Measurements from ENCODE around the gene ANO1.

DNA sequence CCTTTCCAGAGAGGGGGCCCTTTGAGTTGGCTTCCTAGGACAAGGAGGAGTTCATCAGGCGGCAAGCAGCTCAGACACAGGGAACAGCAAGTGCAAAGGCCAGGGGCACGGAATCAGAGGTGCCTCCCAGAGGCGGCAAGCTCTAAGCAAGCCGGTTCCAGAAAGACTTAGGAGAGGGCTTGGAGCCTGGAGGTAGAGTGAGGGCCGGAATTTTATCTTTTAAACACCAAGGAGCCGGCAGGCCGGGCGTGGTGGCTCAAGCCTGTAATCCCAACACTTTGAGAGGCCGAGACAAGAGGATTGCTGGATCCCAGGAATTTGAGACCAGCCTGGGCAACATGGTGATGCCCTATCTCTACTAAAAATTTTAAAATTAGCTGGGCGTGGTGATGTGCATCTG is 151.6 kb downstream of the ANO1 start:
- TF ChIP-seq POLR2A (IDR thresholded peaks at IDR 0.05): no peak
- TF ChIP-seq, protein P1, sequence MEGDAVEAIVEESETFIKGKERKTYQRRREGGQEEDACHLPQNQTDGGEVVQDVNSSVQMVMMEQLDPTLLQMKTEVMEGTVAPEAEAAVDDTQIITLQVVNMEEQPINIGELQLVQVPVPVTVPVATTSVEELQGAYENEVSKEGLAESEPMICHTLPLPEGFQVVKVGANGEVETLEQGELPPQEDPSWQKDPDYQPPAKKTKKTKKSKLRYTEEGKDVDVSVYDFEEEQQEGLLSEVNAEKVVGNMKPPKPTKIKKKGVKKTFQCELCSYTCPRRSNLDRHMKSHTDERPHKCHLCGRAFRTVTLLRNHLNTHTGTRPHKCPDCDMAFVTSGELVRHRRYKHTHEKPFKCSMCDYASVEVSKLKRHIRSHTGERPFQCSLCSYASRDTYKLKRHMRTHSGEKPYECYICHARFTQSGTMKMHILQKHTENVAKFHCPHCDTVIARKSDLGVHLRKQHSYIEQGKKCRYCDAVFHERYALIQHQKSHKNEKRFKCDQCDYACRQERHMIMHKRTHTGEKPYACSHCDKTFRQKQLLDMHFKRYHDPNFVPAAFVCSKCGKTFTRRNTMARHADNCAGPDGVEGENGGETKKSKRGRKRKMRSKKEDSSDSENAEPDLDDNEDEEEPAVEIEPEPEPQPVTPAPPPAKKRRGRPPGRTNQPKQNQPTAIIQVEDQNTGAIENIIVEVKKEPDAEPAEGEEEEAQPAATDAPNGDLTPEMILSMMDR (IDR thresholded peaks at IDR 0.05): no peak
- no peak for TF ChIP-seq POLR2AphosphoS5 (IDR thresholded peaks at IDR 0.05)

All from breast epithelium (tissue), 3 donors.